ENCODE results near the gene ADNP2. TPM values are rescaled to one million over a fixed set of nuclear protein-coding genes. Genes with fewer than 3 reads are reported as not detected.

The ADNP2 gene
- total and polyA plus RNA-seq, 2 donors (not counting 3 experiments of a cell fraction or from before 2014, with no cell fraction given): 10.2 to 20.6 TPM

DNA sequence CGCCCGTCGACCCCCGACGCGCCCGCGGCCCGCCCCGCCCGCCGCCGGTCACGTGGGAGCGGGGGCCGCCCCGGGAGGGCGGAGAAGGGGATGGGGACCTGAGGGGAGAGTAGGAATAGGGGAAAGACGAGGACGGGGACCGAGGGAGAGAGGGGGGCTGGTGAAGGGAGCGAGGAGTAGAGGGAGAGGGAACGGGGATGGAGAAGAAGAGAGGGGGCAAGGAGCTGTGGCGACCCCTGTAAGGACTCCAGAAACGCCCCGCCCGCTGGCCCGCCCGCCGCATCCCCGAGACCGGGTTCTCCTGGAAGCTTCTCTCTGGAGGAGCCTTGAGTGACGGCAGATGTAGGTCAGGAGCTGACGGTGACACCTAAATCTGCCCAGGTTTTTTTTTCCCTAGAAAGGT, 615 bp downstream of the ADNP2 start:
- ChIA-PET POLR2A (interaction anchor here (0.6 kb wide), 1 partner anchor 39 kb away, joined by 3 read pairs; no protein-coding TSS in a partner anchor), CTCF (interaction anchor here (0.9 to 2.1 kb wide), 4 partner anchors 16 to 76 kb away, joined by 3 to 10 read pairs (median 5); partner anchors contain the start of gene RBFA)
- no peaks in the 10 kb centered on the region for H3K9me3 ChIP-seq (replicated peaks; ENCODE audit: control insufficient read depth, insufficient read depth, low read length)
- no peaks in the 10 kb centered on the region for H3K9me1 ChIP-seq (replicated peaks; ENCODE audit: control insufficient read depth, extremely low read depth, insufficient read depth, low read length)
- FAIRE-seq: peak; percentile 59
- no peaks in the 10 kb centered on the region for H3K27me3 ChIP-seq (ENCODE audit: control insufficient read depth in 2 of 2, insufficient read depth in 2 of 2, low read length in 2 of 2)
- no TSS peak for BruUV-seq (replicated peaks)
- H3K4me1 ChIP-seq (ENCODE audit: control insufficient read depth, extremely low read depth, insufficient read depth, low read length): peaks cover 8% of the 10 kb centered on the region
- peak overlapping the region; percentile 90 for H3K4me2 ChIP-seq (ENCODE audit: insufficient read depth, low read length)
- H4K20me1 ChIP-seq (replicated peaks; ENCODE audit: control insufficient read depth, extremely low read depth, insufficient read depth, low read length): peaks cover 4% of the 10 kb centered on the region
- peak; percentile 51 for DNase-seq (ENCODE audit: low read depth, low spot score)
- H3K79me2 ChIP-seq (ENCODE audit: control insufficient read depth, insufficient read depth, low read length): peaks cover 50% of the 10 kb centered on the region
- peak overlapping the region; percentile 30 for H3K27ac ChIP-seq (ENCODE audit: insufficient read depth, low read depth, low read length)
- no peak for TF ChIP-seq FOS (IDR thresholded peaks at IDR 0.05; ENCODE audit: borderline replicate concordance, insufficient read depth, low read length)
- TF ChIP-seq POLR2A (IDR thresholded peaks at IDR 0.05; ENCODE audit: low read depth, low read length): no peak
- no peak for TF ChIP-seq JUN (IDR thresholded peaks at IDR 0.05; ENCODE audit: borderline replicate concordance, insufficient read depth, insufficient read length, low read depth)
- no peak for TF ChIP-seq CTCF (IDR thresholded peaks at IDR 0.05; ENCODE audit: extremely low read depth in 1 of 2, insufficient read depth in 1 of 2, low read depth in 1 of 2, low read length in 2 of 2)
- no peak for TF ChIP-seq POLR2AphosphoS5 (IDR thresholded peaks at IDR 0.05; ENCODE audit: insufficient read depth, low read depth, low read length)
- TF ChIP-seq EZH2 (IDR thresholded peaks at IDR 0.05; ENCODE audit: borderline replicate concordance, low read depth, low read length, severe bottlenecking): no peak
- TF ChIP-seq MAX (IDR thresholded peaks at IDR 0.05; ENCODE audit: insufficient read depth, insufficient read length): no peak
- TF ChIP-seq GATA2 (IDR thresholded peaks at IDR 0.05; ENCODE audit: insufficient read depth, insufficient read length, low read depth, low read length): no peak
- no peak for TF ChIP-seq MYC (IDR thresholded peaks at IDR 0.05; ENCODE audit: low read depth, low read length)
- H3K4me3 ChIP-seq (replicated peaks in 1 of 3; ENCODE audit: insufficient read depth in 1 of 3, low read depth in 1 of 3, low read length in 3 of 3): peak overlapping the region; percentile 58 to 94 (median 86)
- peak overlapping the region; percentile 37 for H3K9ac ChIP-seq (replicated peaks; ENCODE audit: extremely low read depth, insufficient read depth, low read length)
- intact Hi-C loops (cut with micrococcal nuclease) (loop anchor here (1.0 to 5.0 kb wide), 4 partner anchors 38 to 431 kb away; partner anchors contain the start of genes CTDP1, RBFA and TXNL4A), dilution Hi-C loops (cut with MboI; ENCODE audit: extremely low pct_ligation_motif_present, low sequenced_read_pairs) (no loop called here)
- H2AFZ ChIP-seq (ENCODE audit: low read depth, low read length): peak overlapping the region; percentile 78
- no peaks in the 10 kb centered on the region for H3K36me3 ChIP-seq (ENCODE audit: control insufficient read depth in 2 of 2, extremely low read depth in 1 of 2, insufficient read depth in 2 of 2, low read length in 2 of 2)
